Measurements from ENCODE around the gene GPRC5A. TPM values are rescaled to one million over a fixed set of nuclear protein-coding genes. Genes with fewer than 3 reads are reported as not detected.
A peak's percentile ranks its signal among the peaks of the same experiment; 100 is the strongest.

Gene GPRC5A
- total RNA-seq, 1 donor from 2014 or later: not detected

DNA sequence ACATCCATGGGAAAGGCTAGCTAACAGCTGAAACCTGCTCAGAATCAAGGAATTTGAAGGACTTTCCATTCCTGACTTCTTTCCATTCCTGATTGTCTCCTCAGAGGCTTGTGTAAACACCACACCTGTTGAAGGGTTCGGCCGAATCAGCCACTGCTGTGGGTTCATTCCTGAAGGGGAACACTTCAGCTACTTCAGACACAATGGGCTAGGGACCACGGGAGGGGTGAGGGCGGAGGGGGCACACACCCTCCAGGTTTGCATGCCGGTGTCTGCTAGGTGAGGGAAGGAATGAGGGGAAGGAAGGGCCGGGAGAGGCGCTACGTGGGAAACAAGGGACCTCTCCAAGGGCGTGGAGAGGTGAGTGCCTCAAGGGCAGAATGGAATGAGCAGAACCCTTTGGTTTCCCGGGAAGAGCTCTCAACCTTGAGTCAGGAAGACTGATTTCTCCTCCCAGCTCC lies 1.3 kb downstream of the GPRC5A start:
- no peak for DNase-seq (ENCODE audit: low spot score)
- Mint-ChIP-seq H3K27ac (no peak overlapping the region), H3K27me3 (ENCODE audit: low read depth) (peaks cover 50% of the 10 kb centered on the region), H3K36me3 (ENCODE audit: low read depth) (no peaks in the 10 kb centered on the region), H3K4me1 (ENCODE audit: low read depth) (peaks cover 6% of the 10 kb centered on the region), H3K4me3 (ENCODE audit: low read depth) (no peak overlapping the region), H3K9me3 (no peaks in the 10 kb centered on the region)
- intact Hi-C loops (cut with micrococcal nuclease): no loop called here

DNA sequence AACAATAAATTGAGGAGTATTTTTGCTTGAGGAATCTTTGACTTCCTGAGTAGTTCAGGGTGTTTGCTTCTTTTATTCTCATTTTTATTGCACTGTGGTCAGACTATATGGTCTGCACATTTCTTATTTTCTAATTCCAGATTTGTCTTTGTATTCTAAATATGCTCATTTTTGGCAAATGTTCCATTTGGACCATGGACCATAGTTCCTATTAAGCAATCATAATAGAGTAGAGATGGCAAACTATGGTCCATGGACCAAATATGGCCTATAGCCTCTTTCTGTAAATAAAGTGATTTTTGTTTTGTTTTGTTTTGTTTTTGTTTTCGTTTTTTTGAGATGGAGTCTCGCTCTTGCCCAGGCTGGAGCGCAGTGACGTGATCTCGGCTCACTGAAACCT lies 2.1 kb downstream of the GPRC5A start:
- Mint-ChIP-seq H3K4me3 (ENCODE audit: low read depth) (no peak overlapping the region), H3K4me1 (ENCODE audit: low read depth) (peaks cover 6% of the 10 kb centered on the region), H3K9me3 (no peaks in the 10 kb centered on the region), H3K27me3 (ENCODE audit: low read depth) (peaks cover 49% of the 10 kb centered on the region), H3K27ac (no peak overlapping the region), H3K36me3 (ENCODE audit: low read depth) (no peaks in the 10 kb centered on the region)
- DNase-seq (ENCODE audit: low spot score): no peak
- intact Hi-C loops (cut with micrococcal nuclease): no loop called here

GRCh38 chr12:12896260-12896659 lies 4.9 kb downstream of the GPRC5A start:
- H3K27ac Mint-ChIP-seq: no peak overlapping the region
- H3K36me3 Mint-ChIP-seq (ENCODE audit: low read depth): no peaks in the 10 kb centered on the region
- H3K4me1 Mint-ChIP-seq (ENCODE audit: low read depth): peaks cover 15% of the 10 kb centered on the region
- H3K27me3 Mint-ChIP-seq (ENCODE audit: low read depth): peaks cover 30% of the 10 kb centered on the region
- no peak for DNase-seq (ENCODE audit: low spot score)
- H3K4me3 Mint-ChIP-seq (ENCODE audit: low read depth): no peak overlapping the region
- intact Hi-C loops (cut with micrococcal nuclease): loop anchor here (5.0 kb wide), 3 partner anchors 59 to 109 kb away; partner anchors contain the start of genes APOLD1 and HEBP1
- H3K9me3 Mint-ChIP-seq: no peaks in the 10 kb centered on the region

- no peak for DNase-seq (ENCODE audit: low spot score)
- intact Hi-C loops (cut with micrococcal nuclease): loop anchor here (5.0 kb wide), 3 partner anchors 60 to 110 kb away; partner anchors contain the start of genes APOLD1 and HEBP1
- Mint-ChIP-seq H3K9me3 (no peaks in the 10 kb centered on the region), H3K27ac (no peak overlapping the region), H3K4me1 (ENCODE audit: low read depth) (peaks cover 11% of the 10 kb centered on the region), H3K4me3 (ENCODE audit: low read depth) (no peak overlapping the region), H3K27me3 (ENCODE audit: low read depth) (peaks cover 25% of the 10 kb centered on the region), H3K36me3 (ENCODE audit: low read depth) (no peaks in the 10 kb centered on the region)
Measured at GRCh38 chr12:12897302-12897701, 5.9 kb downstream of the GPRC5A start.

DNA sequence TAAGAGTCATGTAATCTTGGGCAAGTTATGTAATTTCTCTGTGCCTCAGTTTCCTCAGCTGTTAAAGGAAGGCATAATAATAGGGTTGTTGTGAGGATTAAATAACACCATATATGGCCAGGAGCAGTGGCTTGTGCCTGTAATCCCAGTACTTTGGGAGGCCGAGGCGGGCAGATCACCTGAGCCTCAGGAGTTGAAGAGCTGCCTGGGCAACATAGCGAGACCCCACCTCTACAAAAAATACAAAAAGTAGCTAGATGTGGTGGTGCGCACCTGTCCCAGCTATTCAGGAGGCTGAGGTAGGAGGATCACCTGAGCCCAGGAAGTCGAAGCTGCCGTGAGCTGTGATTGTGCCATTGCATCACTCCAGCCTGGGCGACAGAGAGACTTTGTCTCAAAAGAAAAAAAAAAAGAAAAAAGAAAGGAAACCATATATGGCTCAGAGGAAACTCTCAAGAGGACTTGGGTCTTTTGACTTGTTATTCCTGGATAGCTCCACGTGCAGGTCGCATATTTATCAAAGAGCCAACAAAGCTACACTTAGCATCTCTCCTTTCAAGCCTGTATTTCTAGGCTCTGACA lies 6.9 kb downstream of the GPRC5A start:
- Mint-ChIP-seq H3K4me3 (ENCODE audit: low read depth) (no peak overlapping the region), H3K27ac (no peak overlapping the region), H3K9me3 (no peaks in the 10 kb centered on the region), H3K4me1 (ENCODE audit: low read depth) (peaks cover 11% of the 10 kb centered on the region), H3K36me3 (ENCODE audit: low read depth) (no peaks in the 10 kb centered on the region), H3K27me3 (ENCODE audit: low read depth) (peaks cover 18% of the 10 kb centered on the region)
- DNase-seq (ENCODE audit: low spot score): no peak
- intact Hi-C loops (cut with micrococcal nuclease): loop anchor here (5.0 kb wide), 3 partner anchors 61 to 111 kb away; partner anchors contain the start of genes APOLD1 and HEBP1

DNA sequence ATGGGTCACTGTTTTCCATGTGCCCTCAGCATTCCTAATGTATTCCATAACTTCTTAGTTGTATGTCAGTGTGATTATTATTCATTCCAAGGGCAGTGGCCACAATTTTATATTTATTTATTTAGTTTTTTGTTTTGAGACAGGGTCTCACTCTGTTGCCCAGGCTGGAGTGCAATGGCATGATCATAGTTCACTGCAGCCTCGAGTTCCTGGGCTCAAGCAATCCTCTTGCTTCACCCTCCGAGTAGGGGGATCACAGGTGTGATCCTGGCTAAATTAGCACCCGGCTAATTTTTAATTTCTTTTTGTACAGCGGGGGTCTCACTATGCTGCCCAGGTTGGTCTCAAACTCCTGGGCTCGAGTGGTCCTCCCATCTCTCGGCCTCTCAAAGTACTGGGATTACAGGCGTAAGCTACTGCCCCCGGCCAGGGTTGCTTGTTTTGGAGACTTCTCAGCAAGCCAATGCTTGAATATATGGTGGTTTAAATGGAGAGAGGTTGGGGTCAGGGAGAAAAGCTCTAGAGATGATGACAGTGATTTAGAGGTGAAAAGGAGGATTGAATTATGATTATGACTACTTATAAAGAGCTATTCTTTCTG lies 7.6 kb downstream of the GPRC5A start:
- DNase-seq (ENCODE audit: low spot score): no peak
- peaks cover 11% of the 10 kb centered on the region for H3K4me1 Mint-ChIP-seq (ENCODE audit: low read depth)
- peak overlapping the region; percentile 40 for H3K27ac Mint-ChIP-seq
- intact Hi-C loops (cut with micrococcal nuclease): loop anchor here (5.0 kb wide), 3 partner anchors 62 to 112 kb away; partner anchors contain the start of genes APOLD1 and HEBP1
- H3K9me3 Mint-ChIP-seq: no peaks in the 10 kb centered on the region
- peaks cover 20% of the 10 kb centered on the region for H3K27me3 Mint-ChIP-seq (ENCODE audit: low read depth)
- H3K36me3 Mint-ChIP-seq (ENCODE audit: low read depth): no peaks in the 10 kb centered on the region
- H3K4me3 Mint-ChIP-seq (ENCODE audit: low read depth): no peak overlapping the region

DNA sequence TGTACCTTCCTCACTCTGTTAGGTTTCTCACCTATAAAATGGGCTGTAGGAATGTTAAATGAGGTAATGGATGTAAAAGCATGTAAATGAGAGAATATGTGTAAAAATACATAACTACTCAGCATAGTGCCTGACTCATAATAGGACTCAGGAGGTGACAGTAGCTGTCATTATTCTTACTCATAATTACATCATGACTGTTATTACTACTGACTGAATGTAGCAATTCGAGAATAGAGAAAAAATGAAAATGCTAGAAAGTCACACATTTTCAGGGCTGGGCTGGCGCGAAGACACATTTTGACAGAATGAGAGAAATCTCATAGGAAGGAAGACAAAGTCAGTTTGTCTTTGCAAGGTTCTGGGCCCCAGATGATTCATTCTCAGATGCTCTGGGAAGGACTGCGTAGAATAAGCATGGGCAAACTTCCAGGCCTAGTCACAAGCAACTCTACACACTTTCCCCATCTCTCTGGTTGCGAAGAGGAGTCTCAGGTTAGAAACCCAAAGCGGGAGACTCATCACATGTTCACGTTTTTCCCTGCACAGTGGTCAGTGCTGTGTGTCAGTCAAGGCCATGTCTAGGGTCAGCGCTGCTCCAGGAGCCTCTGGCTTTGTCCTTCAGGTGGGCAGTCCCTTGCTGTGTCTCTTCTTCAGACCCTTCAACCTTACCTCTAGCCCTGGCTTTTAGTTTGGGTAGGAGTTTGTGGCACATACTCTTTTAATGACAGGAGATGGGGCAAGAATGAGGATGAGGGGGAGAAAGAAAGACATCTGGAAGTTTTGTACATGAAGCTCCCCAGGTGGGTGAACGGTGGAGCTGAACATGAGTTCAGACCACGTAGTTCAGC lies 8.4 kb downstream of the GPRC5A start:
- Mint-ChIP-seq H3K9me3 (no peaks in the 10 kb centered on the region), H3K27ac (peak overlapping the region; percentile 40), H3K4me1 (ENCODE audit: low read depth) (peaks cover 11% of the 10 kb centered on the region), H3K36me3 (ENCODE audit: low read depth) (no peaks in the 10 kb centered on the region), H3K4me3 (ENCODE audit: low read depth) (no peak overlapping the region), H3K27me3 (ENCODE audit: low read depth) (peaks cover 23% of the 10 kb centered on the region)
- intact Hi-C loops (cut with micrococcal nuclease): loop anchor here (5.0 kb wide), 3 partner anchors 62 to 112 kb away; partner anchors contain the start of genes APOLD1 and HEBP1
- no peak for DNase-seq (ENCODE audit: low spot score)

DNA sequence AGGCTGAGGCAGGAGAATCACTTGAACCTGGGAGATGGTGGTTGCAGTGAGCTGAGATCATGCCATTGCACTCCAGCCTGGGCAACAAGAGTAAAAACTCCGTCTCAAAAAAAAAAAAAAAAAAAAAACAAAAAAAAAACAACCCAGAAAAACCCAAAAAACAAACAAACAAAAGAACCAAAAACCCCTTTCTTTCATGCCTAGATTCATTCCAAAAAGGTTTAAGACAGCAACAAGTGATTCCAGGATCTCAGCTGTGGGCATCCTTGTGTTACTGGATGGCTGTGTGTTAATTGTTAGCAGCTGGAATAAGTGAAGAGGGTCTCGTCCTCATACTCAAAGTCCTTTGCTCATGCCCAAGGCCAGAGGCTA lies 9.4 kb downstream of the GPRC5A start:
- H3K9me3 Mint-ChIP-seq: no peaks in the 10 kb centered on the region
- intact Hi-C loops (cut with micrococcal nuclease): no loop called here

GRCh38 chr12:12901158-12901791 lies 9.9 kb downstream of the GPRC5A start:
- no peaks in the 10 kb centered on the region for H3K9me3 Mint-ChIP-seq
- no peaks in the 10 kb centered on the region for H3K36me3 Mint-ChIP-seq (ENCODE audit: low read depth)
- H3K27me3 Mint-ChIP-seq (ENCODE audit: low read depth): peaks cover 17% of the 10 kb centered on the region
- no peak for DNase-seq (ENCODE audit: low spot score)
- no peak overlapping the region for H3K27ac Mint-ChIP-seq
- peaks cover 11% of the 10 kb centered on the region for H3K4me1 Mint-ChIP-seq (ENCODE audit: low read depth)
- H3K4me3 Mint-ChIP-seq (ENCODE audit: low read depth): no peak overlapping the region
- intact Hi-C loops (cut with micrococcal nuclease): no loop called here

More for the DNA sequence above, 9.4 kb downstream of the GPRC5A start:
- Mint-ChIP-seq H3K36me3 (ENCODE audit: low read depth) (no peaks in the 10 kb centered on the region), H3K27me3 (ENCODE audit: low read depth) (peaks cover 20% of the 10 kb centered on the region), H3K27ac (no peak overlapping the region), H3K4me1 (ENCODE audit: low read depth) (peaks cover 11% of the 10 kb centered on the region), H3K4me3 (ENCODE audit: low read depth) (no peak overlapping the region)
- no peak for DNase-seq (ENCODE audit: low spot score)

- intact Hi-C loops (cut with micrococcal nuclease): no loop called here
- DNase-seq (ENCODE audit: low spot score): no peak
- Mint-ChIP-seq H3K9me3 (no peaks in the 10 kb centered on the region), H3K27ac (no peak overlapping the region), H3K36me3 (ENCODE audit: low read depth) (no peaks in the 10 kb centered on the region), H3K4me3 (ENCODE audit: low read depth) (no peak overlapping the region), H3K4me1 (ENCODE audit: low read depth) (peaks cover 11% of the 10 kb centered on the region), H3K27me3 (ENCODE audit: low read depth) (peaks cover 12% of the 10 kb centered on the region)
Measured at GRCh38 chr12:12902036-12902435, 10.7 kb downstream of the GPRC5A start.

- no peaks in the 10 kb centered on the region for H3K36me3 Mint-ChIP-seq (ENCODE audit: low read depth)
- H3K4me1 Mint-ChIP-seq (ENCODE audit: low read depth): peaks cover 12% of the 10 kb centered on the region
- no peak overlapping the region for H3K27ac Mint-ChIP-seq
- H3K4me3 Mint-ChIP-seq (ENCODE audit: low read depth): no peak overlapping the region
- no peaks in the 10 kb centered on the region for H3K9me3 Mint-ChIP-seq
- no peak for DNase-seq (ENCODE audit: low spot score)
- H3K27me3 Mint-ChIP-seq (ENCODE audit: low read depth): peaks cover 11% of the 10 kb centered on the region
- intact Hi-C loops (cut with micrococcal nuclease): no loop called here
Measured at GRCh38 chr12:12903642-12904609, 12.6 kb downstream of the GPRC5A start.

Data from activated T-helper 2 cell treated with anti-CD3 and anti-CD28 coated beads, Interferon-gamma antibody, Interleukin-2, Interleukin-4, amounts not matched to agents 10 μg/mL and 5 μg/mL and 100 μg/mL, durations not matched to agents 14 hours and 24 hours and 36 hours (primary cell).